HG03354 (cell line): ENCODE measurements around the gene COPA.
"Not testable (repeated sequence)": the region's sequence is repeated elsewhere in the genome, so short reads cannot be mapped to it uniquely, and the experiment has no call there.

Source experiments
- ATAC-seq: cut with Tn5 transposase; IDR thresholded peaks from one replicate; pipeline ENCODE4 v1.9.1; 2021; ENCODE audit warnings: mild to moderate bottlenecking; ENCODE audit not compliant: unreplicated experiment, poor library complexity, severe bottlenecking

Gene COPA

GRCh38 chr1:160342953-160343869 is at the start of gene COPA, which contains the start of gene NCSTN:
TSS of gene COPA (minus strand) at chr1:160343250. CDS start at chr1:160343170, 80 bp downstream.
TSS of gene NCSTN (plus strand) at chr1:160343383. CDS start at chr1:160343397, 14 bp downstream.
- ATAC-seq: peak; percentile 93

- ATAC-seq: not testable (repeated sequence)
Observed at GRCh38 chr1:160388406-160388805, 45.4 kb upstream of the COPA start.

GRCh38 chr1:160384812-160385211 is 41.8 kb upstream of the COPA start:
- not testable (repeated sequence) for ATAC-seq

- ATAC-seq: no peak
Observed at GRCh38 chr1:160377585-160378206, 34.6 kb upstream of the COPA start.

GRCh38 chr1:160376525-160377131 is 33.6 kb upstream of the COPA start:
- ATAC-seq: peak; percentile 68

- peak; percentile 71 for ATAC-seq
Observed at GRCh38 chr1:160375788-160376524, 32.9 kb upstream of the COPA start.

GRCh38 chr1:160374306-160375110 is 31.5 kb upstream of the COPA start:
- ATAC-seq: no peak

- no peak for ATAC-seq
Observed at GRCh38 chr1:160373696-160374095, 30.6 kb upstream of the COPA start.

- no peak for ATAC-seq
Observed at GRCh38 chr1:160371756-160372155, 28.7 kb upstream of the COPA start.

- ATAC-seq: no peak
Observed at GRCh38 chr1:160371346-160371631, 28.2 kb upstream of the COPA start.

- no peak for ATAC-seq
Observed at GRCh38 chr1:160370561-160371345, 27.7 kb upstream of the COPA start.

GRCh38 chr1:160369087-160369486 is 26.0 kb upstream of the COPA start:
- no peak for ATAC-seq

GRCh38 chr1:160367934-160368923 is 25.2 kb upstream of the COPA start:
- ATAC-seq: no peak

GRCh38 chr1:160367516-160367900 is 24.5 kb upstream of the COPA start:
- ATAC-seq: no peak

- ATAC-seq: no peak
Observed at GRCh38 chr1:160366731-160367515, 23.9 kb upstream of the COPA start, which contains the start of gene NHLH1. TSS of gene NHLH1 (plus strand) at chr1:160367071. CDS start at chr1:160370732, 3,661 bp downstream.

- ATAC-seq: no peak
Observed at GRCh38 chr1:160365325-160365724, 22.3 kb upstream of the COPA start.
